GM12891 (cell line): ENCODE results near the gene GABPB1.

Experiments
- DNase-seq: peaks from one replicate; pipeline ENCODE4 v3.0.0; 2011; ENCODE audit warnings: low spot score; ENCODE audit not compliant: insufficient read length
- FAIRE-seq: peaks from 2 replicates; lab custom pipeline; 2011; peaks lifted over from hg19 to GRCh38; lab: Jason Lieb, UNC
- PAX5 ChIP-seq: IDR thresholded peaks from 2 replicates; pipeline ENCODE4 v1.6.1; 2011; ENCODE audit warnings: low read length, moderate library complexity, mild to moderate bottlenecking; ENCODE audit not compliant: insufficient read depth, severe bottlenecking
- POLR2A ChIP-seq: IDR thresholded peaks from 2 replicates; pipeline ENCODE4 v1.6.1; 2011; ENCODE audit warnings: low read depth, low read length, control low read depth
- POLR2AphosphoS5 ChIP-seq: IDR thresholded peaks from 2 replicates; pipeline ENCODE4 v1.6.1; 2011; ENCODE audit warnings: low read depth, low read length, control low read depth
- POU2F2 ChIP-seq: IDR thresholded peaks from 2 replicates; pipeline ENCODE4 v1.6.1; 2011; ENCODE audit warnings: low read depth, mild to moderate bottlenecking, control low read depth, low read length, moderate library complexity
- SPI1 ChIP-seq: IDR thresholded peaks from 2 replicates; pipeline ENCODE4 v1.6.1; 2011; ENCODE audit warnings: low read depth, low read length, control low read depth
- TAF1 ChIP-seq: IDR thresholded peaks from 2 replicates; pipeline ENCODE4 v1.6.1; 2011; ENCODE audit warnings: low read depth, low read length, control low read depth

Gene GABPB1

GRCh38 chr15:50315814-50316630 lies 39.0 kb downstream of the GABPB1 start:
- FAIRE-seq = peak; percentile 74
- DNase-seq = no peak
- TF ChIP-seq POLR2AphosphoS5 = no peak
- no peak for TF ChIP-seq TAF1
- no peak for TF ChIP-seq SPI1
- TF ChIP-seq POU2F2 = no peak
- TF ChIP-seq POLR2A = no peak
- no peak for TF ChIP-seq PAX5

DNA sequence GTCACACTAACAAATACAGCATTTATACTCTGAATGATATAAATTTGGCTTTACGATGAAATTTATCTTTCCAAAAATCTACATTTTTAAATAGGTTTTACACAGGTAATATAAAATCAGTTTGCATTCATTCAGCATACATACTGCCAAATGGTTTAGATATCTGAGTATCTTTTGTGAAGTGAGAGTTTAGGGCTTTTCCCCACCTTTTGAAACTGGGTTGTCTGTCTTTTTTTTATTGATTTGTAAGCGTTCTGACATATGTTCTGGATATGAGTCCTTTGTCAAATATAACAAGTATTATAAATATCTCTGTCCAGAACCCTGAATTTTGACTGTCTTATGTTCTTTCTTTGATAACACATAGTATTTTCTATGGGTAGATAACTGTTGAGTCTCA lies 42.4 kb downstream of the GABPB1 start:
- FAIRE-seq (no peak), DNase-seq (no peak)
- no peak for TF ChIP-seq POLR2A
- peak; percentile 21; the same call in 1 of the 2 replicates for TF ChIP-seq SPI1

DNA sequence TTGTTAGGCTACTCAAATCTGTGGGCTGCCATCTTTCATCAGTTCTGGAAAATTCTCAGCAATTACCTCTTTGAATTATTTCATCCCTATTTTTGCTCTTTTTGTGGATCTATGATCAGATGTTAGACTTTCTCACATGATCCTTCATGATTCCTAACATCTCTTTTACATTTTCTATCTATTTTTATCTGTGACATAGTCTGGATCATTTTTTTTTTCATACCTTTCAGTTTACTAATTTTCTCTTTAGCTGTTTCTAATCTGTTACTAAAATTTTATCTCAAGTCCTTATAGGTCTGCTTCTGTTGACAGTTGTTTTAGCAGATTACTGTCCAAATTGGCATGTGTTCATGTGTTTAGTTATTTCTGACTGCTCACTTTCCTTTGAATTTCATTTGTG lies 47.2 kb downstream of the GABPB1 start:
- TF ChIP-seq POLR2A = no peak
- no peak for TF ChIP-seq TAF1
- TF ChIP-seq PAX5 = no peak
- no peak for TF ChIP-seq POU2F2
- no peak for TF ChIP-seq POLR2AphosphoS5
- TF ChIP-seq SPI1 = no peak
- DNase-seq = no peak
- FAIRE-seq = no peak

- FAIRE-seq = no peak
- TF ChIP-seq POU2F2 = no peak
- TF ChIP-seq POLR2AphosphoS5 = no peak
- TF ChIP-seq PAX5 = no peak
- no peak for TF ChIP-seq TAF1
- TF ChIP-seq POLR2A = no peak
- TF ChIP-seq SPI1 = no peak
- DNase-seq = no peak
These were observed 50.2 kb downstream of the GABPB1 start for GRCh38 chr15:50304836-50305235.

DNA sequence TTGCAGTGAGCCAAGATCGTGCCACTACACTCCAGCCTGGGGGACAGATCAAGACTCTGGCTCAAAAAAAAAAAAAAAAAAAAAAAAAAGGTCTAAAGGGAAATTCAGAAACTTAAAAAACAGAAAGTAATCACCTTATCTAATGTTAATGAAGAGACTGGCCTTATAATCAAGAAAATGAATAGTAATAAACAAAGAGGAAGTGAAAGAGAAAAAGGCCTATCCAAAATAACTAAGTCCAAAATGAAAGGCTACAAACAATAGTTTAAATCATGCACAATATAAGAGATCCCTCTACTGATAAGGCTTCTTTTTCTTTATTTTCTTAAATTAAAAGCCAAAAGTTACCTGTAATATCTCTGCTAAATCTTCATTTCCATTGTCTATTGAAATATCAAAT lies 52.4 kb downstream of the GABPB1 start:
- FAIRE-seq (no peak), DNase-seq (no peak)
- no peak for TF ChIP-seq TAF1
- no peak for TF ChIP-seq POLR2AphosphoS5
- TF ChIP-seq PAX5 = no peak
- TF ChIP-seq POU2F2 = no peak
- TF ChIP-seq SPI1 = peak; percentile 75

- no peak for DNase-seq
- no peak for FAIRE-seq
- TF ChIP-seq POU2F2 = no peak
- no peak for TF ChIP-seq TAF1
- TF ChIP-seq SPI1 = no peak
- no peak for TF ChIP-seq PAX5
- no peak for TF ChIP-seq POLR2AphosphoS5
- TF ChIP-seq POLR2A = no peak
These were observed 56.7 kb downstream of the GABPB1 start for GRCh38 chr15:50298340-50298739.

DNA sequence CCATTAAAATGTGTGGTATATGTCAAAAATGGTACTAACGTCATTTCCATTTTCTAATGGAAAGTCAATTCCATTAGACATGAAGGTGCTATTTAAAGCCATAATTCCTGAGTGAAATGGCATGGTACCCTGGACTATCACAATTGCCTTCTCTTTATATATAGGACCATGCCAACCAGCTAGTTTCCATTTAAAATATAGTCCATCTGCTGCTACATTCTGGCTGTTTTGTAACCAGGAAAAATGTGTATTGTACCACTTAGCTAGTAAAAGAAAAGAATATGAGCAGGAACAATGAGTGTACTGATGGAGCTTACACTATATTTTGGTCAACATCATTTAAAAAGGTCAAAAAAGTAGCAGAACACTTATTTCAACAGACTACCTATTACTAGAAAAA lies 59.0 kb downstream of the GABPB1 start:
- no peak for TF ChIP-seq POLR2A
- no peak for TF ChIP-seq POLR2AphosphoS5
- TF ChIP-seq PAX5 = no peak
- no peak for TF ChIP-seq POU2F2
- TF ChIP-seq TAF1 = no peak
- no peak for TF ChIP-seq SPI1
- DNase-seq (no peak), FAIRE-seq (no peak)

DNA sequence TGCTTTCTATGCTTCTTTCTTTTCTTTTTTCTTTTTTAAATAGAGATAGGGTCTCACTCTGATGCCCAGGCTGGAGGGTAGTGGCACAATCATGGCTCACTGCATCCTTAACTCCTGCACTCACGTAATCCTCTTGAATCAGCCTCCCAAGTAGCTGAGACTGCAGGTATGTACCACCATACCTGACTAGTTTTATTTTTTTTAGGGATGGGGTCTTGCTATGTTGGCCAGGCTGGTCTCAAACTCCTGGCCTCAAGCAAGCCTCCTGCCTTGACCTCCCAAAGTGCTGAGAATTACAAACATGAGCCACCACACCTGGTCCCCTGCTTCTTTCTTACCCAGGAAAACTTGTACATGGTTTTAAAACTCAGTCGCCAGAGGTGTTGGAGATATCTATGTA lies 65.2 kb downstream of the GABPB1 start:
- no peak for TF ChIP-seq TAF1
- no peak for TF ChIP-seq POU2F2
- TF ChIP-seq PAX5 = no peak
- no peak for TF ChIP-seq SPI1
- no peak for TF ChIP-seq POLR2A
- no peak for FAIRE-seq
- no peak for DNase-seq

DNA sequence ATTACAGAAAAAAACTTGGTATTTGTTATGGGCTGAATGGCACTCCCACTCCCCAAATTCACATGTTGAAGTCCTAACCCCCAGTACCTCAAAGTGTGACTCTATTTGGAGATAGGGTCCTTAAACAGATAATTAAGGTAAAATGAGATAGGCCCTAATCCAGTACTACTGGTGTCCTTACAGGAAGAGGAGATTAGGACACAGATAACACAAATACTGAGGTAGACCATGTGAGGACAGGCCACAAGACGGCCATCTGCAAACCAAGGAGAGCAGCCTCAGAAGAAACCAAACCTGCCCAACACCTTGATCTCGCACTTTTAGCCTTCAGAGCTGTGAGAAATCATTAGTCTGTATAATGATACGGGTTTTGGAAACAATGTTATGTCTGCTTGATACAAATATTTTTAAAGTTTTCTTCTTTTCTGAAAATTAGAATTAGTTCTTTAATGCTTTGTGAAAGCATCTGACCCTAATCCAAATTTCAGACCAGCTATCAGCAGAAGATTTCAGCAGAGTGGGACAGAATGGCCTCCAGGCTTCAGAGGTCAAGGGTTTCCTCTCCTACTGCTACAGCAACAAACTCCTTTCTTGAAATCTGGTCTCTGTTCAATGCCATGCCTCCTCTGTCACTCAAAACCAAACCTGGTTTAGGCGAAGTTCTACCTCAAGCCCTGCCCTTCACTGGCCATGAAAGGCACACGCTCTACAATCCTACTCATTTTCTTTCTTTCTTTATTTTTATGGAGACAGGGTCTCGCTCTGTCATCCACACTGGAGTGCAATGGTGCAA lies 67.5 kb downstream of the GABPB1 start:
- FAIRE-seq = no peak
- DNase-seq = no peak
- no peak for TF ChIP-seq PAX5
- no peak for TF ChIP-seq POLR2A
- TF ChIP-seq SPI1 = no peak
- no peak for TF ChIP-seq POLR2AphosphoS5
- TF ChIP-seq POU2F2 = no peak
- TF ChIP-seq TAF1 = no peak

GRCh38 chr15:50281427-50281826 lies 73.6 kb downstream of the GABPB1 start:
- TF ChIP-seq SPI1 (no peak), POLR2A (no peak), PAX5 (no peak), POU2F2 (no peak), TAF1 (no peak), POLR2AphosphoS5 (no peak)
- DNase-seq (no peak), FAIRE-seq (no peak)
